Right lobe of liver (tissue), 6 donors: Measurements from ENCODE around the gene SPHK1. TPM values are rescaled to one million over a fixed set of nuclear protein-coding genes. Genes with fewer than 3 reads are reported as not detected.
A peak's percentile ranks its signal among the peaks of the same experiment; 100 is the strongest.

Source experiments
- ATAC-seq, 4 donors: fragments of 200-7000 bp; cut with Tn5 transposase; one replicate each; pipeline ENCODE4 v1.9.1; 2020; ENCODE audit warnings: mild to moderate bottlenecking in 4 of 4, moderate library complexity in 4 of 4
- DNase-seq, 3 donors: peaks; one replicate each; pipeline ENCODE4 v3.0.0-alpha.2; 2020
- H3K27ac ChIP-seq, 3 donors: fragments of 200-600 bp; one replicate each; pipeline ENCODE4 v1.8.0; 2022
- H3K27me3 ChIP-seq, 2 donors: fragments of 200-600 bp; one replicate each; pipeline ENCODE4 v1.8.0; 2022
- H3K36me3 ChIP-seq, 4 donors: fragments of 200-600 bp; sonication (generic) in 1 of 4; one replicate each; pipeline versions ENCODE4 v1.5.1 to v1.8.0; 2017 to 2022; ENCODE audit warnings: control low read depth in 1 of 4
- H3K4me1 ChIP-seq, 4 donors: fragments of 200-600 bp; sonication (generic) in 1 of 4; one replicate each; pipeline versions ENCODE4 v1.5.1 to v1.8.0; 2017 to 2022; ENCODE audit warnings: control low read depth in 1 of 4
- H3K4me3 ChIP-seq, 3 donors: fragments of 200-600 bp; one replicate each; pipeline ENCODE4 v1.8.0; 2022
- H3K9me3 ChIP-seq, 4 donors: fragments of 200-600 bp; sonication (generic) in 1 of 4; one replicate each; pipeline versions ENCODE4 v1.5.1 to v1.8.0; 2017 to 2022; ENCODE audit warnings: control low read depth in 1 of 4
- POLR2A ChIP-seq: fragments of 450-650 bp; IDR thresholded peaks from one replicate; pipeline ENCODE4 v1.6.1; 2017; ENCODE audit warnings: antibody characterized with exemption, mild to moderate bottlenecking
- WGBS: methylation state at CpG from one replicate; pipeline ENCODE4 v1.1.6; 2018; ENCODE audit warnings: low coverage, low lambda C conversion rate; ENCODE audit not compliant: insufficient coverage; ENCODE audit errors: missing lambda C conversion rate; 5-methylcytosine and 5-hydroxymethylcytosine counted together
- intact Hi-C, 2 donors: fragments of 100-400 bp; cut with DNase I; formaldehyde crosslinking; loops; one replicate each; pipeline versions ENCODE4 v1.11.2 to v1.14.1; 2022
- total RNA-seq, 6 experiments: library from RNA; depleted of rRNA in 2 of 6; stranded (reverse); fragments of >200 nt in 2 of 6; fragmentation: NEBNext Ultra II Directional in 3 of 6; extraction: Animal tissue kit (Norgen Biotek cat#: 25700) in 3 of 6; gene quantifications; one replicate each; pipeline versions ENCODE4 v1.1.0 to v1.2.4, GENCODE V29; 2016 to 2023
- TF ChIP-seq, protein P1 (sequence below), 4 donors: fragments of 200-600 bp in 3 of 4; fragments of 450-650 bp in 1 of 4; IDR thresholded peaks; one replicate each; pipeline versions ENCODE4 v1.5.1 to v1.8.0; 2016 to 2022; ENCODE audit warnings: antibody characterized with exemption in 4 of 4, mild to moderate bottlenecking in 2 of 4
- donor health status: DM: no; HTN: yes; CAD: no.
- donor health status: DM: no; HTN: no; CAD: no.
- donor health status: DM: no; HTN: no; CAD: no.
- donor health status: DM: no; HTN: yes; CAD: no.
- donor health status: DM: no; HTN: yes; CAD: no.

SPHK1 gene
- total RNA-seq, 6 experiments from 2014 or later = 0.35 to 2.6 (median 1.5) TPM

DNA sequence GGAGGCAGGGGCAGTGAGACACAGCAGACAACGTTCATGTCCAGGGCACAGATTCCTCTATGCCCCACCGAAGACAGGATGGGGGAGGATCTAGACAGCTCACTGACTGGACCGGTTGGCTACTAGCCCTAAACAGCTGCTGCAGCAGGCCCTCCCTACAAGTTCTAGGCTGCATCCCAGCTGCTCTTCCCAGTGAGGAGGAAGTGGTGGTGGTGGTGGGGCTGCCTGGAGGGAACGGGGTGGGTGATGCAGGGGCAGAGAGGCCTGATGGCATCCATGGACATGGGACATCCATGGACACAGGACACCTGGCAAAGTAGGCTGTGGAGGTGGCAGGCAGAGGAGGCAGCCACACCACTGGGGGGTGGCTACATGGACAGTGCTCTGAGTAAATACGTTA is 18.3 kb downstream of the SPHK1 start:
- Histone ChIP-seq H3K4me3 (no peak overlapping the region), H3K4me1 (peaks cover 0 to 4% (median 0%) of the 10 kb centered on the region in 4 donors), H3K9me3 (no peaks in the 10 kb centered on the region), H3K36me3 (peaks cover 0 to 47% (median 0%) of the 10 kb centered on the region in 4 donors), H3K27me3 (no peaks in the 10 kb centered on the region), H3K27ac (no peak overlapping the region)
- DNase-seq (peak in 1 of 3 donors; percentile 16), ATAC-seq (no peak)
- TF ChIP-seq, protein P1, sequence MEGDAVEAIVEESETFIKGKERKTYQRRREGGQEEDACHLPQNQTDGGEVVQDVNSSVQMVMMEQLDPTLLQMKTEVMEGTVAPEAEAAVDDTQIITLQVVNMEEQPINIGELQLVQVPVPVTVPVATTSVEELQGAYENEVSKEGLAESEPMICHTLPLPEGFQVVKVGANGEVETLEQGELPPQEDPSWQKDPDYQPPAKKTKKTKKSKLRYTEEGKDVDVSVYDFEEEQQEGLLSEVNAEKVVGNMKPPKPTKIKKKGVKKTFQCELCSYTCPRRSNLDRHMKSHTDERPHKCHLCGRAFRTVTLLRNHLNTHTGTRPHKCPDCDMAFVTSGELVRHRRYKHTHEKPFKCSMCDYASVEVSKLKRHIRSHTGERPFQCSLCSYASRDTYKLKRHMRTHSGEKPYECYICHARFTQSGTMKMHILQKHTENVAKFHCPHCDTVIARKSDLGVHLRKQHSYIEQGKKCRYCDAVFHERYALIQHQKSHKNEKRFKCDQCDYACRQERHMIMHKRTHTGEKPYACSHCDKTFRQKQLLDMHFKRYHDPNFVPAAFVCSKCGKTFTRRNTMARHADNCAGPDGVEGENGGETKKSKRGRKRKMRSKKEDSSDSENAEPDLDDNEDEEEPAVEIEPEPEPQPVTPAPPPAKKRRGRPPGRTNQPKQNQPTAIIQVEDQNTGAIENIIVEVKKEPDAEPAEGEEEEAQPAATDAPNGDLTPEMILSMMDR (IDR thresholded peaks at IDR 0.05) = no peak
- TF ChIP-seq POLR2A = no peak
- intact Hi-C loops = loop anchor here in 1 of 2 donors (10.0 kb wide), 1 partner anchor 102 kb away; the partner anchor contains the start of gene RHBDF2
- 68% methylated on average over 2 of the region's 5 CpGs for WGBS

DNA sequence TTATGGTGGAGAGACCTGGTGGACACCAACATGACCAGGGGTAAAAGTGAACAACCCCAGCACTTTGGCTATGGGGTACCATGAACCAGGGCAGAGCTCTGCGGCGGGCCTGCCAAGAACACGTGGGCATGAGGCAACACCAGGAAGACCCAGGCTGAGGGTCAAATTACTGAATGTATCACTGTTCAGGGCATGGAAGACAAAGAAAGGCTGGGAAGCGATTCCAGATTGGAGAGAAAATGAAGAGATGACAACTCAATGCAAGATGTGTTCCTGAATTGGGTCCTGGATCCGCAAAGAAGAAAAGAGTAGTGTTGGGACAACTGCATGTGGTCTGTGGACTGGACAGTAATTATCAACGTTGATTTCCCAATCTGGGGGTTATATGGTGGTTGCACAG is 19.8 kb downstream of the SPHK1 start:
- intact Hi-C loops = loop anchor here in 1 of 2 donors (10.0 kb wide), 1 partner anchor 101 kb away; the partner anchor contains the start of gene RHBDF2
- H3K27me3 ChIP-seq = no peaks in the 10 kb centered on the region
- WGBS = 85% methylated on average over 6 of the region's 6 CpGs
- H3K36me3 ChIP-seq = peaks cover 0 to 34% (median 0%) of the 10 kb centered on the region in 4 donors
- ATAC-seq (no peak), DNase-seq (no peak)
- peaks cover 0 to 15% (median 4%) of the 10 kb centered on the region in 4 donors for H3K4me1 ChIP-seq
- no peaks in the 10 kb centered on the region for H3K9me3 ChIP-seq
- H3K4me3 ChIP-seq = no peak overlapping the region
- no peak overlapping the region for H3K27ac ChIP-seq
- TF ChIP-seq, protein P1 (IDR thresholded peaks at IDR 0.05) = no peak
- no peak for TF ChIP-seq POLR2A

DNA sequence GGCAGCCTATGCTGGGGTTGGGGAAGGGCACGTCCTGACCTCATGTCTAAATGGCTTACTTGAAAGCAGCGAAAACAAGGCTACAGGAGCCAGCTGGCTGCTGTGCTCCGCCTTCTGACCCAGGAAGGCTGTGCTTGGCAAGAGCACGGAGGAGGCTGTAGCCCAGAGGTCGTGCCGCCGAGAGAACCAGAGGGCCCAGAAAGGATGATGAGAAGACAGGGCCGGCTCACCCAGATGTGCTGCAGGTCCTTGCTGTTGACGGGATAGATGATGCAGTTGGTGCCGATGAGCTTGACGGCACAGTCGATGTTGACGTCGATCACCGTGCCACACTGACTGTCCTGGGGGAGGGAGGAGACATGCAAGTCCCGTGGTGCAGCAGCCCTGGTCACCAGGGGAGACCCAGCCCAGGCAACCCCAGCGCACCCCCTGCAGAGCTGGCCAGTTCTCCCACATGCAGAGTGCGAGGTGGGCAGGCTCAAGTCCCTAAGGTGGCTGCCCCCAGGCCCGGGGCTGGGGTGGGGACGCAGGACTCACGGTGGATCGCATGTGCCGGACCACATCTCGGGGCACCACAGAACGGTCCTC is 20.7 kb downstream of the SPHK1 start:
- no peak for ATAC-seq
- H3K27ac ChIP-seq = no peak overlapping the region
- peaks cover 0 to 15% (median 4%) of the 10 kb centered on the region in 4 donors for H3K4me1 ChIP-seq
- TF ChIP-seq, protein P1 (IDR thresholded peaks at IDR 0.05) = no peak
- TF ChIP-seq POLR2A = no peak
- peaks cover 0 to 26% (median 0%) of the 10 kb centered on the region in 4 donors for H3K36me3 ChIP-seq
- no peak overlapping the region for H3K4me3 ChIP-seq
- 97% methylated on average over 15 of the region's 25 CpGs for WGBS
- intact Hi-C loops = loop anchor here in 1 of 2 donors (10.0 kb wide), 1 partner anchor 100 kb away; the partner anchor contains the start of gene RHBDF2
- no peak for DNase-seq
- H3K9me3 ChIP-seq = no peaks in the 10 kb centered on the region
- H3K27me3 ChIP-seq = no peaks in the 10 kb centered on the region

DNA sequence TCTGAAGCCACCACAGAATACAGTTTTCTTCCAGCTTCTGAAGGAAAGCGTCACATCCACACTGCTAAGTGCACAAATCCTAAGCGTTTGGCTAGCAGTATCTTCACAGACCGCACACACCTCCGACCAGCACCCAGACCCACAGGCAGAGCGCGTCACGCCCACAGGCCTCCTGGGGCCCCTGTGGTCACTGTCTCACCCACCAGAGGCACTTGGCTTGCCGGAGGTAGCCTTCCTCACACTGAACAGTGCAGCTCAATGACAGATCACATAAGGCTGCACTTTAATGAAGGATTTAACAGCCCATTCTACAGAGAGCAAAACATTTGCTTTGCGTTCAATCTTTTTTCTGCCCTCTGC is 21.2 kb downstream of the SPHK1 start:
- Histone ChIP-seq H3K36me3 (peaks cover 0 to 21% (median 0%) of the 10 kb centered on the region in 4 donors), H3K27me3 (no peaks in the 10 kb centered on the region), H3K9me3 (no peaks in the 10 kb centered on the region), H3K4me3 (no peak overlapping the region), H3K27ac (no peak overlapping the region), H3K4me1 (peaks cover 0 to 15% (median 4%) of the 10 kb centered on the region in 4 donors)
- whole genome bisulfite sequencing = no CpG with 5 or more reads among the region's 9 CpGs
- DNase-seq = no peak
- ATAC-seq = no peak
- intact Hi-C loops = loop anchor here in 1 of 2 donors (10.0 kb wide), 1 partner anchor 99 kb away; the partner anchor contains the start of gene RHBDF2
- TF ChIP-seq, protein P1 (IDR thresholded peaks at IDR 0.05) = no peak
- TF ChIP-seq POLR2A = no peak
